Coronary artery (tissue), 2 donors: ENCODE results near the gene AFP.
"Not testable (repeated sequence)": the region's sequence is repeated elsewhere in the genome, so short reads cannot be mapped to it uniquely, and the experiment has no call there.

Source experiments
- DNase-seq: peaks from one replicate; pipeline ENCODE4 v3.0.0-alpha.2; 2017; ENCODE audit warnings: low spot score
- H3K27ac ChIP-seq, 2 donors: fragments of 200-600 bp; sonication (generic); one replicate each; pipeline ENCODE4 v1.5.1; 2016 to 2019
- H3K4me3 ChIP-seq: fragments of 200-600 bp; sonication (generic); 2 replicates; pipeline ENCODE4 v1.5.1; 2016; ENCODE audit warnings: mild to moderate bottlenecking, moderate library complexity
- TF ChIP-seq, protein P1 (sequence below): fragments of 200-600 bp; sonication (generic); IDR thresholded peaks from one replicate; pipeline ENCODE4 v1.5.1; 2019; ENCODE audit warnings: antibody characterized with exemption

Gene AFP

DNA sequence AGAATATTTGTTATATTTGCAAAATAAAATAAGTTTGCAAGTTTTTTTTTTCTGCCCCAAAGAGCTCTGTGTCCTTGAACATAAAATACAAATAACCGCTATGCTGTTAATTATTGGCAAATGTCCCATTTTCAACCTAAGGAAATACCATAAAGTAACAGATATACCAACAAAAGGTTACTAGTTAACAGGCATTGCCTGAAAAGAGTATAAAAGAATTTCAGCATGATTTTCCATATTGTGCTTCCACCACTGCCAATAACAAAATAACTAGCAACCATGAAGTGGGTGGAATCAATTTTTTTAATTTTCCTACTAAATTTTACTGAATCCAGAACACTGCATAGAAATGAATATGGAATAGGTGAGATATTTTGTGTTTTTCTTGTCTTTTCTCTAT is at the start of gene AFP:
Gene AFP, plus strand, starts transcription at position 238 of the 400 bp plus-strand sequence. Its CDS starts 42 bp downstream, at position 280.
- no peak within 1 kb of the TSS for H3K4me3 ChIP-seq
- TF ChIP-seq, protein P1, sequence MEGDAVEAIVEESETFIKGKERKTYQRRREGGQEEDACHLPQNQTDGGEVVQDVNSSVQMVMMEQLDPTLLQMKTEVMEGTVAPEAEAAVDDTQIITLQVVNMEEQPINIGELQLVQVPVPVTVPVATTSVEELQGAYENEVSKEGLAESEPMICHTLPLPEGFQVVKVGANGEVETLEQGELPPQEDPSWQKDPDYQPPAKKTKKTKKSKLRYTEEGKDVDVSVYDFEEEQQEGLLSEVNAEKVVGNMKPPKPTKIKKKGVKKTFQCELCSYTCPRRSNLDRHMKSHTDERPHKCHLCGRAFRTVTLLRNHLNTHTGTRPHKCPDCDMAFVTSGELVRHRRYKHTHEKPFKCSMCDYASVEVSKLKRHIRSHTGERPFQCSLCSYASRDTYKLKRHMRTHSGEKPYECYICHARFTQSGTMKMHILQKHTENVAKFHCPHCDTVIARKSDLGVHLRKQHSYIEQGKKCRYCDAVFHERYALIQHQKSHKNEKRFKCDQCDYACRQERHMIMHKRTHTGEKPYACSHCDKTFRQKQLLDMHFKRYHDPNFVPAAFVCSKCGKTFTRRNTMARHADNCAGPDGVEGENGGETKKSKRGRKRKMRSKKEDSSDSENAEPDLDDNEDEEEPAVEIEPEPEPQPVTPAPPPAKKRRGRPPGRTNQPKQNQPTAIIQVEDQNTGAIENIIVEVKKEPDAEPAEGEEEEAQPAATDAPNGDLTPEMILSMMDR: no peak
- DNase-seq: no peak
- H3K27ac ChIP-seq: no peak within 1 kb of the TSS

DNA sequence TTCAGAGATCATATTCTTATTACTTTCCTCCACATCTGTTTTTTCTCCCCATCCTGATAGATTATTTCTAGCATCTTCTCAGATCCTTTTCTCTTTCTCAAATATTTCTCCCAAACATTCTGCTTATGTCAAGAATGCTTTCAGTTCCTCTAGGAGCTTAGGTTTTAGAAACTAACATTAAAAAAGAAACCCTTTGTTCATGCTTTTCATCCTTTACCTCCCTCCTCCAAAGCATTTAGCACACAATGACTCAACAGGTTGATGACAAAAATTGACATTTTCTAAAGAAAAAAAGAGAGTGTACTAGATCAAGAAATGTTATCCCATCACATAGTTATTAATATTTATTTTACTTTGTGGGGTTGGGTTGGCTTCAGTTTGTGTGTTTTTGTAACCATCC is 48.5 kb upstream of the AFP start:
- TF ChIP-seq, protein P1: no peak
- no peak overlapping the region for H3K4me3 ChIP-seq
- H3K27ac ChIP-seq: no peak overlapping the region
- DNase-seq: no peak

DNA sequence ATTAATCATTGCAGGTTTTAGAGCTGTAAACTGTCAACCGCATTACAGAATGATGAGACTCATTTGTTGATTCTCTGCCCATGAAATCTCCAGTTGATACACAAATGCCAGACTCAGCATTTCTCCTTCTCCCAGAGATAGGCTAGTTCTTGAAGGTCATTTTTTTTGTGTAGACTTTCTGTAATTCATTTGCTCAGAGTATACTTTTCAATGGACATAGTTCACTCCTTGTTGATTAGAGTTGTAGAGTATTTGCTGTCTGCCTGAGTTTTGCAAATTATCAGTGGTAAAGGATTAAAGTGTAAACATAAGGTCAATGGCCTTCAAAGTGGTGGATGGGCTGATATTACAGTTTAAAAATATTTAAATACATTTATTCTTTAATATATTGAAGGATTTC is 47.1 kb upstream of the AFP start:
- DNase-seq: no peak
- TF ChIP-seq, protein P1: no peak
- Histone ChIP-seq H3K4me3 (no peak overlapping the region), H3K27ac (no peak overlapping the region)

DNA sequence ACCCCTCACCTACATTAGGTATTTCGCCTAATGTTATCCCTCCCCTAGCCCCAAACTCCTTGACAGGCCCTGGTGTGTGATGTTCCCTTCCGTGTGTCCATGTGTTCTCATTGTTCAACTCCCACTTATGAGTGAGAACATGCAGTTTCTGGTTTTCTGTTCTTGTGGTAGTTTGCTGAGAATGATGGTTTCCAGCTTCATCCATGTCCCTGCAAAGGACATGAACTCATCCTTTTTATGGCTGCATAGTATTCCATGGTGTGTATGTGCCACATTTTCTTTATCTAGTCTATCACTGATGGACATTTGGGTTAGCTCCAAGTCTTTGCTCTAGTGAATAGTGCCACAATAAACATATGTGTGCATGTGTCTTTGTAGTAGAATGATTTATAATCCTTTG is 46.4 kb upstream of the AFP start:
- not testable (repeated sequence) for H3K27ac ChIP-seq, DNase-seq, H3K4me3 ChIP-seq

DNA sequence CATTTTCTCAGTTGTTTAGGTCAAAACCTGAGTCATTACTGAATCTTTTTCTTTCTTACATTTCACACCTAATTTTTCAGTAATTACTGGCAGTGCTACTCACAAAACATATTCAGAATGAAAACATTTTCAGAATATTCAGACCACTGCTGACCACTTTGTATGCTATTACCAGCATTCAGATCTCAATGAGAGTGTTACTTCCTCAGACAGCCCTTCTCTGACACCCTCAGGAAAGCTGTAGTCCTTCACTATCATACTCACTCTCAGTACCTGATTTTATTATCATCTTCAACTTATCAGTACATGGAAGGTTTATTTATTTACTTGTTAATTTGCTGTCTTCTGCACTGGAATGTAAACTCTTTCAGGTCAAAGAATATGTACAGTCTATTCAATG is 44.2 kb upstream of the AFP start:
- no peak for DNase-seq

DNA sequence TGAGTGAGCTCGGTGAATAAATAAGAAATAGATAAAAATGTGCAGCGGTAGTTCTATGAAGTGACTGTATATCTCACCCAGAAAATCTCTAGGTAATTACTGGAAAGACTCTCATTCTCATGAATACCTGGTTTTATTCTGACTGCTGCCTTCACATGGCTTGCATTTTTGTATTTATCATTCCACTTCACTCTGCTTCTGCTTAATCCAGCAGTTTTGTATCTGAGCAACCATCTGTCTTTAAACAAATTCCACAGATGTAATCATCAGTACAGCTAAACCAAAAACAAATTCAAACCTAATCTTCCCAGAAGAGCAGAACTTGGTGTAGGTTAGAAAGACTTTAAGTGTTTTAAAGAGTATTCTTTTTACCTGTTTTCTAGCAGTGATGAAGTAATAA is 43.1 kb upstream of the AFP start:
- H3K4me3 ChIP-seq: no peak overlapping the region
- TF ChIP-seq, protein P1: no peak
- no peak overlapping the region for H3K27ac ChIP-seq
- DNase-seq: no peak

More for the DNA sequence above, 44.2 kb upstream of the AFP start:
- TF ChIP-seq, protein P1: no peak
- Histone ChIP-seq H3K27ac (no peak overlapping the region), H3K4me3 (no peak overlapping the region)

DNA sequence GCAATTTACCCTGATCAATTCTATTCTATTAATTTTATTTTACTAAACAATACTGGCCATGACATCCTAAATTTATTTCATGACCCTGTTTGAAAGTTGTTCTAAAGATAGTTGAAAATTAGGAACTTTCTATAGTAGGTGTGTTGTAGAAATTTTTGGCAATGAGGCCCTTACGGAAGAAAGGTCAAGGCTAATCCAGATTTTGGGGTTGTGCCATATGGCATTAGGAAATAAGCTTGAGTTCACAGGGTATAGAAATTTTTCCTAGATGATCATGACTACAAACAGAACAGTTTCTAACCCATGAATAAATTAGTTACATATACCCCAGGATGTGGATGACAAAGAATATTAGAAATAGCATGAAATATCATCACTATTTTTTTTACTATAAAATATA is 39.7 kb upstream of the AFP start:
- TF ChIP-seq, protein P1: no peak
- Histone ChIP-seq H3K4me3 (no peak overlapping the region), H3K27ac (no peak overlapping the region)
- DNase-seq: no peak
